NCI-H748 (cell line): ENCODE results near the gene ZNF396.

Source experiments
- DNase-seq: peaks from one replicate; lab custom pipeline; 2025; ENCODE audit not compliant: unreplicated experiment; lab: John Stamatoyannopoulos, UW

The ZNF396 gene

GRCh38 chr18:35386600-35387100 is 9.5 kb upstream of the ZNF396 start:
- DNase-seq: peak; percentile 90

GRCh38 chr18:35383136-35383535 is 6.0 kb upstream of the ZNF396 start:
- DNase-seq: no peak

- no peak for DNase-seq
Measured at GRCh38 chr18:35379421-35379820, 2.3 kb upstream of the ZNF396 start.

DNA sequence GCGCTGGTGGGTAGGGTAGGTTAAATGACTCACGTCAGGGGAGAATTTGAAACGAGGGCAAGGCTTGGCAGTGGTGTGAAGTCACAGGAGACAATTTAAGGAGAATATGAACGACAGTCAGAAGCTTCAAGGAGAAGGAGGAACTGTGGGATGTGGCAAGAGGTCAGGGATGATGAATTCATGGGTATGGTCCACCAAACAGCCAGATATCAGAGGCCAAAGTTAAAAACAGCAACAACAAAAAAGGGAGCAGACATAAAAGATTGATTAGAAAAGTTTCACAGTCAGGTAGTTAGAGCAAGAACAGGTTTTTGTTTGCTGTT is 1.4 kb upstream of the ZNF396 start:
- DNase-seq: no peak

DNA sequence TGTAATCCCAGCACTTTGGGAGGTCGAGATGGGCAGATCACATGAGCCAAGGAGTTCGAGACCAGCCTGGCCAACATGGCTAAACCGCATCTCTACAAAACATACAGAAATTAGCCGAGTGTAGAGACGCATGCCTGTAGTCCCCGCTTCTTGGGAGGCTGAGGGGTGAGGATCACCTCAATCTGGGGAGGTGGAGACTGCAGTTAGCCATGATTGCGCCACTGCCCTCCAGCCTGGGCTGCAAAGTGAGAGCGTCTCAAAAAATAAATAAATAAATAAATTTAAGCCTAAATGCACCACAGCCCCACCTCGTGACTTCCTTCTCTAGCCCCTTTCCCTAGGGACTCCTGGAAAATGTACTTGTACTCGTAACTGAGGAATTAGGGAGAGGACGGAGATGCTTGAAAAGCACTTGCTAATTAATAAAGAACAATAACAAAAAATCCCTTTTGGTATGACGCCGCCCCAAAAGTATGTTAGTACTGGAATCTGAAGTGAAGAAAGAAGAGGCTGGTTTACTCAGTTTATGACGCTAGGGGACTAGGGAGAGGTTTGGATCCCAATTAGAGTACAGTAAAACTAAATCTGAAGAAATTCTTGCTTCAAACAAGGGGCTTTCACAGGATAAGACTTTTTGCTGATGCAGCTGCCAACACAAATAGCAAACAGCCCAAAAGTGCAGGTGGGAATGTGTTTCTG is 887 bp upstream of the ZNF396 start:
- DNase-seq: no peak

DNA sequence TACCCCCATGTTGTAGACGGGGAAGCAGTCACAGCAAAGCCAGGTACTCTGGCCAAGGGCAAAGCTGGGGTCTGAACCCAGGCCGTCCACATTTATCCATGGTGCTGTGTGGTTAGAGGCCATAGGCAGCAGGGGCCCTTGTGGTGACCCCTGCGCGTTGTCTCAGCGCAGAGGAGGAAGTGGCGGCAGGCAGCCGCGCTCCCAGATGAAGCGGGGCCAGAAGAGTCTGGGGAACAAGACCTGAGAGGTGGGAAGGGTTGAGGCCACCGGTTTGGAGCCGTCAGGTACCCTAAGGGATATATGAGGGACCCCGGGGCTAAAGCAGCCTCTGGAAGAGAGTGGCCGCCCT is 770 bp downstream of the ZNF396 start:
- DNase-seq: peak; percentile 65

- no peak for DNase-seq
Measured at GRCh38 chr18:35374708-35375107, 2.4 kb downstream of the ZNF396 start.

DNA sequence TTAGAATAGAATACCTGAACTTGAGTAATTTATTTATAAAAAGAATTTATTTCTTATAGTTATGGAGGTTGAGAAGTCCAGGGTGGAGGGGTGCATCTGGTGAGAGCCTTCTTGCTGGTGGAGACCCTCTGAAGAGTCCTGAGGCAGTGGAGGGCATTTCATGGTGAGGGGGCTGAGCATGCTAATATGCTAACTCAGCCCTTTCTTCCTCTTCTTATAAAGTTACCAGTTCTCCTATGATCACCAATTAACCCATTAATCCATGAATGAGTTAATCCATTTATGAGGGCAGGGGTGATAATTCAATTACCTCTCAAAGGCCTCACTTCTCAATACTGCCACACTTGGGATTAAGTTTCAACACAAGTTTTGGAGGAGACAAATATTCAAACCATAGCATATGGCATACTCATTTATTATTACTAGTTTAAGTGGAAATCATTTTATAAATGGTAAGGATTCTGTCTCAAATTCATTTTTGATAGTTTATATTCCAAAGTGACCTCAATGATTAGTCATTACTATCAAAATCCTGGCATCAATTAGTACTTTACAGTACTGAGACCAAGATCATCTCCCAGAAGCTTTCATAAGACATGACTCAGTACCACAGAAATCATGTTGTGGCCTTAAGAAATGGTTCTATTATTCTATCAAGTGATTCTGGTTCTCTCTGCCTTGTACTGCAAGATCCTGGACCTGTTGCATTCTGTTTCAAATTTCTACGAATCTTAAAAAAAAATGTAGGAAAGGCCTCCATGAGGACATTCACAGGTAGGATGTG is 5.5 kb downstream of the ZNF396 start:
- no peak for DNase-seq

GRCh38 chr18:35369126-35369525 is 8.0 kb downstream of the ZNF396 start:
- no peak for DNase-seq

DNA sequence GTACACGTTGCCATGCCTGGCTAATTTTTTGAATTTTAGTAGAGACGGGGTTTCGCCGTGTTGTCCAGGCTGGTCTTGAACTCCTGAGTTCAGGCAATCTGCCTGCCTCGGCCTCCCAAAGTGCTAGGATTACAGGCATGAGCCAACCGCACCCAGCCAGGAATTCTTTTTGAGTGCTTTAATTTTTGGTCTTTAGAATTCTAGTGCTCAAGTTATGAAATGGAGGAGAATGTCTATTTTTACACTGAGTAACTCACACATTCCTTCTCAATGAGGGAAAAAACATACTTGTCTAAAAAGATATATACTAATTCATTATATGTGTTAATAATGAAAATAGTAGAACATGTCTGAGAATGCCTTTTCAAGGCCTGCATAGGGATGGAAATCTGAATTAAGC is 8.5 kb downstream of the ZNF396 start:
- no peak for DNase-seq

GRCh38 chr18:35362531-35362930 is 14.6 kb downstream of the ZNF396 start:
- no peak for DNase-seq

GRCh38 chr18:35361570-35362321 is 15.4 kb downstream of the ZNF396 start:
- no peak for DNase-seq

GRCh38 chr18:35355140-35355618 is 22.0 kb downstream of the ZNF396 start:
- DNase-seq: peak; percentile 76

DNA sequence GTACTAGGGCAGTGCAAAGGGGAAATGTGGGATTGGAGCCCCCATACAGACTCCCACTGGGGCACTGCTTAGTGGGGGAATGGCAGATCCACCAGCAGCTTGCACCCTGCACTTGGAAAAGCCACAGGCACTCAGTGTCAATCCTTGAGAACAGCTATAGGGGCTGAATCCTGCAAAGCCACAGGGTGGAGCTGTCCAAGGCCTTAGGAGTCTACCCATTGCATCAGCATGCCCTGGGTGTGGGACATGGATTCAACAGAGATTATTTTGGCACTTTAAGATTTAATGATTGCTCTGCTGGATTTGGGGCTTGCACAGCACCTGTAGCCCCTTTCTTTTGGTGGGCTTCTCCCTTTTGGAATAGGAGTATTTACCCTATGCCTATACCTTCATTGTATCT is 24.4 kb downstream of the ZNF396 start:
- DNase-seq: no peak

- no peak for DNase-seq
Measured at GRCh38 chr18:35352283-35352682, 24.9 kb downstream of the ZNF396 start.

DNA sequence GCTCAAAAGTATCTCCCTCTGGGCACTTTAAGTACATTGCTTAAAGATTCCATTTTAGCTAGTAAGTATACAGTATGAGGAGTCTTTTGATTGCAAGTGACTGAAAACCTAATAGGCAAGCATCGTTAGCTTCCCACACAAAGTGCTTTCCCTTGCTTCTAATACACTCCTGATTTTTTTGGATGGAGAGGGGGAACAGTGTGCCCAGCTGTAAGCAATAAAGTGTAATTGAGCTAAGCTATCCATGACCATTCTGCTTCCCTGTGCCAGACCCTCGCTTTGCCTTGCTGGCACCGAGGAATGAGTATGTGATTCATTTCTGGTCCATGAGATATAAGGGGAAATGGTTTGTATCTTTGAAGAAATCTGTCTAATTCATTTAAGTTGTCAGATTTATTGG is 29.1 kb downstream of the ZNF396 start:
- no peak for DNase-seq

GRCh38 chr18:35345950-35346349 is 31.2 kb downstream of the ZNF396 start:
- no peak for DNase-seq

- DNase-seq: peak; percentile 55
Measured at GRCh38 chr18:35345460-35345921, 31.6 kb downstream of the ZNF396 start.

- DNase-seq: peak; percentile 55
Measured at GRCh38 chr18:35344736-35345459, 32.2 kb downstream of the ZNF396 start.

DNA sequence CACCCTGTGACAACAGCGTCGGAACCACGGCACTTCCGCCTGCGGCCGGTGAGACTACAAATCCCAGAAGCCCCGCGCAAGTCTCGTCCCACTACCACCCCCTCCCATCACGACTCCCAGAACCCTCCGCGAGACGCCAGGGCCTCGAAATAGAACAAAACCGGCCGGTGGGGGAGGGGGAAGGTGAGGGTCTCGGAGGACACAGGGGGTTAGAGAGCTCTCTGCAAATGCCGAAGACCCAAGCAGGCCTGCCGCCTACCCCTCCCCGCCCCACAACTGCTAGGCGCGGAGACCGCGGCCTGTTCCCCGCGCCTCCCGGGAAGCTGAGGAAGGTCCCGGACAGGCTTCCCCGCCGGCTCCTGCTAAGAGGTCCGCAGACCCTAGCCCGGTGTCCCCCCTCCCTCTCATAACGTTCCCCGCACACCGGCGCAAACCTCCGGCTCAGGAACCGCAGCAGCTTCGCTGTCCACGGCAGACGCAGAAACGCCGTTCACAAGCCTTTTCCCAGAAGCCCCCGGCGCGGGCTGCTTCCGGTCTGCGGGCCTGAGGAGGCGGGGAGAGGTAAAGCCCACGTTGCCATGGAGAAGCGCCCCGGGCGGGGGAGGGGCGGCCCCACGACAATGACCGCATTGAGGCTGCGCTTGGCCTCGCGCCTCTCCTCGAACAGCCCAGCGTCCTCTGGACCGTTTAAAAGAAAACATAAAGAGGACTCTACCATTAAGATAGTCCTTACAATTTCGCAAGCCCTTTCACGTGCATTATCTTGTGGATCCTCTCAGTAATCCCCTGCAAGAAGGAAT is 33.0 kb downstream of the ZNF396 start, which contains the start of gene ZNF24:
Gene ZNF24 (minus strand): TSS at position 485 of the 800 bp plus-strand sequence. CDS start 3,770 bp downstream, outside the sequence.
- DNase-seq: peak; percentile 98
